GM12872 (cell line): ENCODE results near the gene FABP1.

ENCODE experiments used
- TF ChIP-seq, protein P1 (sequence below): IDR thresholded peaks from 3 replicates; pipeline ENCODE4 v1.5.1; 2011; ENCODE audit warnings: low read depth, mild to moderate bottlenecking, low read length, moderate library complexity; ENCODE audit not compliant: insufficient read depth

FABP1 gene

GRCh38 chr2:88122141-88122884 is 5.5 kb downstream of the FABP1 start:
- TF ChIP-seq, protein P1, sequence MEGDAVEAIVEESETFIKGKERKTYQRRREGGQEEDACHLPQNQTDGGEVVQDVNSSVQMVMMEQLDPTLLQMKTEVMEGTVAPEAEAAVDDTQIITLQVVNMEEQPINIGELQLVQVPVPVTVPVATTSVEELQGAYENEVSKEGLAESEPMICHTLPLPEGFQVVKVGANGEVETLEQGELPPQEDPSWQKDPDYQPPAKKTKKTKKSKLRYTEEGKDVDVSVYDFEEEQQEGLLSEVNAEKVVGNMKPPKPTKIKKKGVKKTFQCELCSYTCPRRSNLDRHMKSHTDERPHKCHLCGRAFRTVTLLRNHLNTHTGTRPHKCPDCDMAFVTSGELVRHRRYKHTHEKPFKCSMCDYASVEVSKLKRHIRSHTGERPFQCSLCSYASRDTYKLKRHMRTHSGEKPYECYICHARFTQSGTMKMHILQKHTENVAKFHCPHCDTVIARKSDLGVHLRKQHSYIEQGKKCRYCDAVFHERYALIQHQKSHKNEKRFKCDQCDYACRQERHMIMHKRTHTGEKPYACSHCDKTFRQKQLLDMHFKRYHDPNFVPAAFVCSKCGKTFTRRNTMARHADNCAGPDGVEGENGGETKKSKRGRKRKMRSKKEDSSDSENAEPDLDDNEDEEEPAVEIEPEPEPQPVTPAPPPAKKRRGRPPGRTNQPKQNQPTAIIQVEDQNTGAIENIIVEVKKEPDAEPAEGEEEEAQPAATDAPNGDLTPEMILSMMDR: no peak

DNA sequence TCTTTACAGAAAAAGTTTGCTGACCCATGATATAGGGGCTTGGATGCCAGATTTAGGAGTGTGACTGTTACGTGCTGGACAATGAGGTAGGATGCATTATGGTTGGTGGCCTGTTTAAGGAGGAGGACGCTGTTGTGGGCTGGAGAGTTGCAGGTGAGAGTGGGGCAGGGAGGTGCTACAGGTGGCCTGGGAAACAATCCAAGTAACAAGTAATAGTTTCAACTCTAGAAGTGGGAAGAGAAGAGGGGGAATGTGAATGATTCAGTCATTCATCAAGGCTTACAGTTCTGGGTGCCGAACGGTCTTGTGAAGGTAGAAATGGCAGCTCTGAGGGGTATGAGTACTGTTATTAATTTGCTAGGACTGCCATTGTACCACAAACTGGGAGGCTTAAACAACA is 6.2 kb downstream of the FABP1 start:
- TF ChIP-seq, protein P1: no peak

DNA sequence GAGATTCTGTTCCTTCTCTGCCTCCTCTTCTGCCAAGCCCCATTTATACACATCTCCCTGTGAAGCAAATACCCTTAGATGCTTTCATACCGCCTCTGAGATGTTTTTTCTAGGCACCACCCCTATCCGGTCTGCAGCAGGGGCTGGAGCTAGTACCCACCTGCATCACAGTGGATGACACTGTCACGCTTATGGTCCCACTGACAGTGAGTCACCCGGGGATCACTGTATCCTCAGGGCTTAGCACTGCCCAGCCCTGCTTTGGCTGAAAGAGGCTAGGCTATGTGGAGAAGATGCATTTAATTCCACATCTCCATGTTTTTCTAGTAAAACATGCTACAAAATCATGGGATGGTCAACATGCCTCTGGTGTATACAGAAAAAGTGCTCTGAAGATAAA is 9.9 kb downstream of the FABP1 start:
- TF ChIP-seq, protein P1: no peak

GRCh38 chr2:88116669-88117432 is 11.0 kb downstream of the FABP1 start:
- TF ChIP-seq, protein P1: no peak

DNA sequence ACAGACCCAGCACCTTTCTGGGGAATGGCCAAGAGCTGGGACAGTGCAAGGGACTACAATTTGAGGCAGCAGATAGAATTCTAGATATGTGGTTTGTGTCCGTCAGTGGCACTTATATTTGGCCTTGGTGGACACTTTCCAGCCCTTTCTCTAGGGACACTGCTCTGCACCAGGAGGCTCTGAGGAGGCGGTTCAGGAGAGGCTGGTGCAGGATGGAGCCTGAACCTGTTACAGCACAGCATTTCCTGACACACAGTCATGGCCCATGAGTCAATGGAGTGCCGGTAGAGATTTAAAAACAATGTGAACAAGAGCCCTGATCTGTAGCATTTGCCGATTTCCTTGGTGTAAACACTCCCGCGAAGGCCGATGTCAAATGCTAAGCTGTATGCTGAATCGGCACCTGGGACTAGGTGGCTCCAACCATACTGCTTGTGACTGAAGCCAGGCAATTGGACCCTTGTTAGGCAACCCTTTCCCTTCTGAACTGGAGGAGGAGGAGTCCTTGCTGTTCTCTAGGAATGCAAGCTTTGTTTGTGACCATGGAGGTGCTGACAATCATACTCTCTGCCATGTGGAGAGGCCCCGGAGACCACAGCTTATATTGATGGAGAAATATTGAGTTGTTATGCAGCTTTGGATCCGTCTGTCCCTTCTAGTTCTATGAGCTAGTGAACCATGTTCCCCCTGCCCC is 11.9 kb downstream of the FABP1 start:
- TF ChIP-seq, protein P1: no peak

GRCh38 chr2:88114889-88115288 is 13.0 kb downstream of the FABP1 start:
- TF ChIP-seq, protein P1: no peak

- TF ChIP-seq, protein P1: no peak
These were observed 14.8 kb downstream of the FABP1 start for GRCh38 chr2:88113069-88113468.
